Bronchial epithelial cell (primary cell): Measurements from ENCODE around the gene CMIP. TPM values are rescaled to one million over a fixed set of nuclear protein-coding genes. Genes with fewer than 3 reads are reported as not detected.

Experiments used
- DNase-seq: peaks from one replicate; pipeline ENCODE4 v3.0.0-alpha.2; 2010; ENCODE audit warnings: low read depth
- FAIRE-seq: peaks from 2 replicates; lab custom pipeline; 2011; peaks lifted over from hg19 to GRCh38; lab: Jason Lieb, UNC
- H3K27me3 ChIP-seq: 2 replicates; pipeline ENCODE4 v1.5.1; 2011; ENCODE audit warnings: low read length; ENCODE audit not compliant: control insufficient read depth, insufficient read depth
- H3K36me3 ChIP-seq: 2 replicates; pipeline ENCODE4 v1.5.1; 2011; ENCODE audit warnings: low read length; ENCODE audit not compliant: control insufficient read depth, insufficient read depth
- H3K4me3 ChIP-seq: 2 replicates; pipeline ENCODE4 v1.5.1; 2011; ENCODE audit warnings: mild to moderate bottlenecking, low read depth, low read length, control low read depth
- total RNA-seq: library from RNA; depleted of rRNA; stranded (reverse); fragments of >200 nt; gene quantifications from 2 replicates; pipeline ENCODE4 v1.2.1, GENCODE V29; 2014
- TF ChIP-seq, protein P1 (sequence below): IDR thresholded peaks from 2 replicates; pipeline ENCODE4 v1.5.1; 2011; ENCODE audit warnings: mild to moderate bottlenecking, moderate library complexity, low read length, control low read depth, inconsistent platforms; ENCODE audit not compliant: insufficient read depth, severe bottlenecking

CMIP gene
- total RNA-seq, 1 donor from 2014 or later, result 21.1 TPM

DNA sequence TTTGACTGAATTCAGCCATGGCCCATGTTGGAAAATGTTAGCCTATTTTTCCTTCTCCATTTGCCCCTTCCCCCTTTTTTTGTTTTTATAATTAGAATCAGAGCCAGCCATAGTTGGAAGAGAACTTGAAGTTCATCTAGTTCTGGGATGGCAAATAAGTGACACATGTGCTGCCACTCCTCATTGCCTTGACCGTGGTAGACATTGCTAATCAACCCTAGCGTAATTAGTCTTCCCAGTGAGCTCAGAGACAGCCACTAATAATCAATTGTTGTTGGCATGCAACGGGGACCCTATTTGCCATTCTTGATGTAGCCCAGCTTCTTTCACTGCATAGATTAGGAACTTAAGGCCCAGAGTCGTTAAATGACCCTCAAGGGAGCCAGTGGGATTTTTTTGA, 16.6 kb downstream of the CMIP start:
- H3K36me3 ChIP-seq, result peaks cover 29% of the 10 kb centered on the region
- DNase-seq (no peak), FAIRE-seq (no peak)
- no peak overlapping the region for H3K4me3 ChIP-seq
- TF ChIP-seq, protein P1, sequence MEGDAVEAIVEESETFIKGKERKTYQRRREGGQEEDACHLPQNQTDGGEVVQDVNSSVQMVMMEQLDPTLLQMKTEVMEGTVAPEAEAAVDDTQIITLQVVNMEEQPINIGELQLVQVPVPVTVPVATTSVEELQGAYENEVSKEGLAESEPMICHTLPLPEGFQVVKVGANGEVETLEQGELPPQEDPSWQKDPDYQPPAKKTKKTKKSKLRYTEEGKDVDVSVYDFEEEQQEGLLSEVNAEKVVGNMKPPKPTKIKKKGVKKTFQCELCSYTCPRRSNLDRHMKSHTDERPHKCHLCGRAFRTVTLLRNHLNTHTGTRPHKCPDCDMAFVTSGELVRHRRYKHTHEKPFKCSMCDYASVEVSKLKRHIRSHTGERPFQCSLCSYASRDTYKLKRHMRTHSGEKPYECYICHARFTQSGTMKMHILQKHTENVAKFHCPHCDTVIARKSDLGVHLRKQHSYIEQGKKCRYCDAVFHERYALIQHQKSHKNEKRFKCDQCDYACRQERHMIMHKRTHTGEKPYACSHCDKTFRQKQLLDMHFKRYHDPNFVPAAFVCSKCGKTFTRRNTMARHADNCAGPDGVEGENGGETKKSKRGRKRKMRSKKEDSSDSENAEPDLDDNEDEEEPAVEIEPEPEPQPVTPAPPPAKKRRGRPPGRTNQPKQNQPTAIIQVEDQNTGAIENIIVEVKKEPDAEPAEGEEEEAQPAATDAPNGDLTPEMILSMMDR, result no peak
- H3K27me3 ChIP-seq, result no peaks in the 10 kb centered on the region

DNA sequence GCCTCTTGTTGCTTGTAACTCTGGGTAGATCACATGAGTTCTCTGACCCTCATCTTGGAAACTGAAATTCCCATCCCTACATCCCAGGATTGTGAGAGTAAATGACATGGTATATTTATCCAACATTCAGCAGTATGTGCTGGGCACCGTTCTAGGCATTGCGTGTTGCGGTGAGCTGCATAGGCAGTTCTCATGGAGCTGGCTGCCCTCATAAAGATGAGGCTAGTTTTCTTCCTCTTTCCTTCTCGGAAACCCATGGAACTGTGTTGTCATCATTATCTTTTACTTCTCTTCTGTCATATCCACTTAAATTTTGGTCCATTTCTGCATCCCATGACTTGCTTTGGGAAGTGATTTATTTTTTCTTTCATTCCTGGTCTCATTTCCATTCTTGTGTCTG, 17.2 kb downstream of the CMIP start:
- H3K36me3 ChIP-seq, result peaks cover 26% of the 10 kb centered on the region
- FAIRE-seq (no peak), DNase-seq (no peak)
- H3K27me3 ChIP-seq, result no peaks in the 10 kb centered on the region
- TF ChIP-seq, protein P1, result no peak
- H3K4me3 ChIP-seq, result no peak overlapping the region

DNA sequence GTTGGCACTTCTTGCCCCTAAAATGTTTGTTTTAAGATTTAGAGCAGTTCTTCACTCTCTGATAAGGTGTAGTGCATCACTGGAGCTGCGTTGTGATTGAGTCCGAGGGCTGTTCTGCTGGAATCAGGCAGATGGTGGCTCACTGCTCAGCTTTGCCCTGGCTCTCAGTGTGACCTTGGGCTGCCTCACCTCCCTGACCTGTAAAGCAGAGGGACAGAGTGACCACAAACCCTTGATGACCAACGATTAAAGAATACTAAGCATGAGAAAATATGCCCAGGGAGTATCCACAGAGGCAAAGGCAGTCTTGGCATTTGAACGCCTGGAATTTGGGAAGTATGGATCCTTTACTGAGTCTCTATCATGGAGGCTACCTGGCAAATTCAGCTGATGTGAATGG, 18.1 kb downstream of the CMIP start:
- TF ChIP-seq, protein P1, result no peak
- no peak for DNase-seq
- H3K36me3 ChIP-seq, result peaks cover 24% of the 10 kb centered on the region
- FAIRE-seq, result no peak
- H3K4me3 ChIP-seq, result no peak overlapping the region
- no peaks in the 10 kb centered on the region for H3K27me3 ChIP-seq

DNA sequence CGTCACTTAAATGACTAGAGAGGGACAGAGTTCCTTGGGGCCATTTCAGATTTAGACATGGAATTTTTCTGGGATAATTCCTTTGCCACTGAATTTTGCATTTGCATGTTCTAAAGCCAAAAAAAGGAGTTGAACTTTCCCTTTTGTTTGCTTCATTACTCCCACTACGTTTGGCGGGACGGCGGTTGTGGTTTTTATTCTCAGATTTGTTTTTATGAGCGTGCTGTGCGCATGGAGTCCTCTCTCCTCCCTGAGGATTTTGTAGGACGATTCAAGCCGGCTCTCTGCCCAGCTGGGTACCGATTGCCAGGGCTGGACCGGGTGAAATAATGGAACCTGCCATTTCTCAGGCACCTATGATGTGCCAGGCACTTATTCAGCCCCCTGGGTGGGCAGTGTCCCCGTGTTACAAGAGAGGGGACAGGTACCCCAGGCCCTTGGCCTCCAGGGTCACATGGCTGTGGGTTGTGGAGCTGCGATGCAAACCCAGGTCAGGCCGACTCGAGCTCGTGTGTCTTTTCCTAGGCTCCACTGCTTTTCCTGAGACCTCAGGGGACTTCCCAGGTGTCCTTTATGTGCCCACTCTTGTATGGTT, 18.8 kb downstream of the CMIP start:
- FAIRE-seq, result no peak
- Histone ChIP-seq H3K27me3 (no peaks in the 10 kb centered on the region), H3K36me3 (peaks cover 23% of the 10 kb centered on the region), H3K4me3 (no peak overlapping the region)
- no peak for DNase-seq
- TF ChIP-seq, protein P1, result no peak

DNA sequence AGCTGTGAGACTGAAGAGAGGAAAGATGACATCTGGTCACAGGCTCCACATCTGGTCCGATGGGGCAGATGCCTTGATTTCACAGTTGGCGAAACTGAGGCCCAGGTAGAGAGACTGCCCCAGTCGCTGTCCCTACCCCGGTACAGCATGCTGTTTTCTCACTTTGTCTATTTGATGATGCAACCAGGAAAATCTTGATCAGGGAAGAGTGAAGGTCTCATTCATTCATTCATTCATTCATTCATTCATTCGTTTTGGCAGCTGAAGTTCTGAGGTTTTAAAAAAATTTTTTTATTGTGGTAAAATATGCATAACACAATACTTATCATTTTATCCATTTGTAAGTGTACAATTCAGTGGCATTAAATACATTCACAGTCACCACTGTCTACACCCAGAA, 19.7 kb downstream of the CMIP start:
- TF ChIP-seq, protein P1, result no peak
- Histone ChIP-seq H3K36me3 (peaks cover 24% of the 10 kb centered on the region), H3K4me3 (no peak overlapping the region), H3K27me3 (no peaks in the 10 kb centered on the region)
- DNase-seq, result no peak
- no peak for FAIRE-seq

DNA sequence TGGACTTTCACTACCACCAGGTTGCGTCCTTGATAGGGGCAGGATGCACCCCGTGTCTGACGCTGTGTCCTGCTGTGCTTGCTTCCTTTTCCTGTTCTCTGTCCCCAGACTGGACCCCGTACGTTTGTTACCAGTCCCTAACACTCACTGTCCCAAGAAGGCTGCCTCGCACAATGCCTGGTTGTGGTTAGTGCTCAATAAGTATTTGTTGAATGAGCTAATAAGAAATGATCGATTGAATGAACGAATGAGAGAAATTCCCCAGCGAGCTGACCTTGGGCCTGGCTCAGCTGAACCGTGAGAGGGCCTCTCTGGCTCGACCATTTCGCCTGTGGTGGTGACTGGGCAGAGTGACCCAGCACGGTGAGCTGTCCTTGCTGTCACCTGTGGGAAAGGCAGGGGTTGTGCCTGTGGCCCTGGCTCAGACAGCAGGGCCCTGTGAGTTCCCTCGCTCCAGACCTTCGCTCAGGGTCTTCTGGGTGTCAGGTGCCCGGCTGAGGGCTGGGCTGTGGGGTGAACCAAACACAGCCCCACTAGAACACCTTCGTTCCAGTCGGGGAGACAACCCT, 20.9 kb downstream of the CMIP start:
- DNase-seq, result no peak
- FAIRE-seq, result no peak
- TF ChIP-seq, protein P1, result no peak
- H3K27me3 ChIP-seq, result no peaks in the 10 kb centered on the region
- H3K4me3 ChIP-seq, result no peak overlapping the region
- H3K36me3 ChIP-seq, result peaks cover 21% of the 10 kb centered on the region
